ENCODE results near the gene ZSCAN30. TPM values are rescaled to one million over a fixed set of nuclear protein-coding genes. Genes with fewer than 3 reads are reported as not detected.
"Not testable (repeated sequence)": the region's sequence is repeated elsewhere in the genome, so short reads cannot be mapped to it uniquely, and the experiment has no call there.

Gene ZSCAN30
- total RNA-seq, 1 donor from 2014 or later, result 15.5 TPM

DNA sequence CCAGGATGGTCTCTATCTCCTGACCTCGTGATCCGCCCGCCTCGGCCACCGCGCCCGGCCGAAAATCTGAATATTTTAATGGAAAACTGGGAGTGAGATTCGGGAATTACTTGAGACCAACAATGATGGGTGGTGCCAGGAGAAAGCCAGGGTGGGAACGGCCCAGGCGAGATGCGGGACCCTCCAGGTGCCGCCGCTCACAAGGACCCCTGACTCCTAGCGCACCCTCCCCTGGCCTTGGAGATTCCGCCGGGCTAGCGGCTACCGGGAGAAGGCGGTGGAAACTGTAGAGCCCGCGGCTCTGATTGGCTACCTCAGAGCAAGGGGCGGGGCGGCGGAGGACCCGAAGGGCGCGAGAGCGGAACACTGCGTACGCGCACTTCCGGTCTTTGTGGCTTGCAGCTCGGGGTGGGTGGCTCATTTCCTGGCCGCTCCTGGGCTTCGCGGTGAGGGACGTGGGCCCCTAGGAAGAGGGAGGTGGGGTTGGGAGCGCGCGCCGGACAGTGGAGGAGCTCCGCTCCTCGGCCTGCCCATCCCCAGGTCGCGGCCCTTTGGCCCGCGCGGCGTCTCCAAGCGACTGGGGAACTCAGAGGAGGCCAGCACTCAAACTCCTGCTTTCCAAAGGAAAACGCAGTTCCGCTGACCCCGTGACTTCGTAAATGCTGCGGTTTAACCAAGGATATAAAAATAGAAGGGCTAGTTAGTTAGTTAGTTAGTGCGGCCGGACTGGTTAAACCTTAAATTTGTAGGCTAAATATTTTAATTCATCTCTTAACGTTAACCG lies 49.2 kb downstream of the ZSCAN30 start, which contains the start of gene ZNF397:
Gene ZNF397 (plus strand): TSS at position 371 of the 784 bp plus-strand sequence. CDS start 1,437 bp downstream, outside the sequence.
- FAIRE-seq (no peak), DNase-seq (ENCODE audit: low spot score in 2 of 2) (peak; percentile 86 to 93)

DNA sequence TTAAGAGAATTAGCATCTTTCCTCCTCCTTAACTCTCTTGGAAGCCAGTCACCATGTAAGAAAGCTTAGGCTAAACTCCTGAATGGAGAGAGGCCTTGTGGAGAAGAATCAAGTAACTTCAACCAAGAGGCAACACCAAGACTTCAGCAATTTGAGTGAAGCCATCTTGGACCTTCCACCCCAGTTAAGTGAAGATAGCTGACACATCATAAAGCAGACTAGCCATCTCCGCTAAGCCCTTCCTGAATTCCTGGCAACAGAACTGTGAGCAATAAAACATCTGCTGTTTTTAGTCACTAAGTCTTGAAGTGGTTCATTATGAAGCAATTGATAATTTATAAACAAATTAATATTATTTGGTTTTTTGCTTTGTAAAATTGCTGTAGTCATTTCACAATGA lies 50.7 kb downstream of the ZSCAN30 start:
- DNase-seq (ENCODE audit: low spot score in 2 of 2) (no peak), FAIRE-seq (no peak)

- FAIRE-seq (no peak), DNase-seq (ENCODE audit: low spot score in 2 of 2) (no peak)
Measured at GRCh38 chr18:35236571-35237363, 53.3 kb downstream of the ZSCAN30 start.

GRCh38 chr18:35231052-35231451 lies 59.0 kb downstream of the ZSCAN30 start:
- FAIRE-seq, result peak; percentile 95
- DNase-seq (ENCODE audit: low spot score in 2 of 2), result peak; percentile 49 to 57

GRCh38 chr18:35227254-35227653 lies 62.8 kb downstream of the ZSCAN30 start:
- FAIRE-seq, result no peak
- DNase-seq (ENCODE audit: low spot score in 2 of 2), result no peak

GRCh38 chr18:35223797-35224196 lies 66.2 kb downstream of the ZSCAN30 start:
- no peak for FAIRE-seq
- no peak for DNase-seq (ENCODE audit: low spot score in 2 of 2)

GRCh38 chr18:35220424-35220823 lies 69.6 kb downstream of the ZSCAN30 start:
- FAIRE-seq, result no peak
- DNase-seq (ENCODE audit: low spot score in 2 of 2), result no peak

DNA sequence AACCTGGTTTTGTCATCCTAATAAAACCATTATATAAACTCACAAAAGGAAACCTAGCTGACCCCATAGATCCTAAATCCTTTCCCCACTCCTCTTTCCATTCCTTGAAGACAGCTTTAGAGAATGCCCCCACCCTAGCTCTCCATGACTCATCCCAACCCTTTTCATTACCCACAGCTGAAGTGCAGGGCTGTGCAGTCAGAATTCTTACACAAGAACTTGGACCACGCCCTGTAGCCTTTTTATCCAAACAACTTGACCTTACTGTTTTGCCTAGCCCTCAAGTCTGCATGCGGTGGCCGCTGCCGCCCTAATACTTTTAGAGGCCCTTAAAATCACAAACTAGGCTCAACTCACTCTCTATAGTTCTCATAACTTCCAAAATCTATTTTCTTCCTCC lies 70.7 kb downstream of the ZSCAN30 start:
- not testable (repeated sequence) for DNase-seq (ENCODE audit: low spot score in 2 of 2); FAIRE-seq

DNA sequence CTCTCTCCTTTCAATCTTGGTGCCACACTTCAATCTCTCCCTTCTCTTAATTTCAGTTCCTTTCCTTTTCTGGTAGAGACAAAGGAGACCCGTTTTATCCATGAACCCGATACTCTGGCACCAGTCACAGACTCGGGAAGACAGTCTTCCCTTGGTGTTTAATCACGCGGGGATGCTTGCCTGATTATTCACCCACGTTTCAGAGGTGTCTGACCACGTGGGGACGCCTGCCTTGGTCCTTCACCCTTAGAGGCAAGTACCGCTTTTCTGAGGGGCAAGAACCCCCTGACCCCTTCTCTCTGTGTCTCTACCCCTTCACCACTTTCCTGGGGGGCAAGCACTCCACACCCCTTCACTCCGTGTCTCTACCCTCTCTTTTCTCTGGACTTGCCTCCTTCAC lies 73.4 kb downstream of the ZSCAN30 start:
- not testable (repeated sequence) for FAIRE-seq; DNase-seq (ENCODE audit: low spot score in 2 of 2)

DNA sequence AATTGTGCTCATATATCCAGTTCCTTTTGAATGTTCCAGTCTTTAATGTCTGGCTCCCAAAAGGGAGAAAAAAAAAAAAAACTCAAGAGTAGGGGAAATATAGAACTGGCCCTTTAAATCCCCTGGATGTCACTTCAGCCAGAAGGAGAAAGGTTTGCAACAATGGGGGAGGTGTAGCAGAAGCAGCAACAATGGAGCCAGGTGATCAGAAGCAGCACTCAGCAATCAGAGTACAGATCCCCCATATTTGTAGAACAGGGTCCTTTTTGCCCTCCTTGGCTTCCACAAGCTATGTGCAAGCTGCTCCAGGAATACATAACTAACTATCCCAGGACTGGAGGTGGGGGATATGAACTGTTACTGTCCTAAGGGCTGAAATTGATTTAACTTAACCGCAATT lies 75.0 kb downstream of the ZSCAN30 start:
- DNase-seq (ENCODE audit: low spot score in 2 of 2) (no peak), FAIRE-seq (no peak)

- not testable (repeated sequence) for FAIRE-seq; DNase-seq (ENCODE audit: low spot score in 2 of 2)
Measured at GRCh38 chr18:35205746-35206458, 84.1 kb downstream of the ZSCAN30 start.

GRCh38 chr18:35205199-35205712 lies 84.8 kb downstream of the ZSCAN30 start:
- FAIRE-seq, result no peak

DNA sequence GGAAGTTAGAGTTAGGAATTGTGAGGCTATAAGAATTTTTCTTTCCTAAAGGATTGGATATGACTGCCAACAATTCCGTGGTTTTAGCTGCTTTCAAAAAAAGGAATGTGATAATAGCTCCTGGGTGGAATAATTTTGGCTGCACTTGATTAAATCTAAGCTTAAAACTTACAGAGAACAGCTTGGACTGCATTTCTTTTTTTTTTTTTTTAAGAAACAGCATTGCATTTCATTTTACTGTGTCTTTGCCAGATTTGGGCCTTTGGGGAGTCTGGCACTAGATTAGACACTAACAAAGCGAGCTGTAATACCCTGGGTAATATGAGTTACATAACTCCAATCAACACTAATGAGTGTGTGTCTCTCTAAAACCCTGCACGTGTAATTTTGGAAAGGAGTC lies 87.0 kb downstream of the ZSCAN30 start:
- DNase-seq (ENCODE audit: low spot score in 2 of 2) (peak; percentile 37 to 46), FAIRE-seq (no peak)

More at GRCh38 chr18:35205199-35205712, 84.8 kb downstream of the ZSCAN30 start:
- no peak for DNase-seq (ENCODE audit: low spot score in 2 of 2)

DNA sequence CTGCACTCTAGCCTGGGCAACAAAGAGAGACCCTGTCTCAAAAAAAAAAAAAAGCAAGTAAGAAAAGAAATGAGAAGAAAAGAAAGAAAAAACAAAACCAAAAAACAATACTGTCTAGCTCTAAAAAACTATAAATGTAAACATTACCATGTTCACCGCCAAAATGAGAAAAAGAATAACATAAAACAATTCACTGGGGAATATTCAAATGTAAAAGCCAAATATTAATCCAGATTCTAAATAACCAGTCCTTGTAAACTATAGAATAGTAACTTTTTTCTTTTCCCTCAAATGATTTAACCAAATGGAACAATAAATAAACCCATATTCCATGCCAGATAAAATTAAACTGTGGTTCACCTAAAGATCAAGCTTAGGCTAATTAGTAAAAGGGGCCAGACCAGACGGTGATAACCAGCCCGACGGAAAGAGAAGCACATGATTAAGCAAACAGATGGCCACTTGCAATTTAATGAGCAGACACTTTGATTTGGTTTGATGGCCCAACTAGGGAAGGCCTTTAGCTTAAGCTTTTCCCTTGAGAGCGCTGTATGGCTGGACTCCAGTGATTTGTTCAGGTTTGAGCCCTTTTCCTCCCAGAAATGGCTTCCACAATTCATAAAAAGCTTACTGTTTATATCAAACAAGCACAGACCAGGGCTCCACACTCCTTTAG lies 88.6 kb downstream of the ZSCAN30 start:
- FAIRE-seq (no peak), DNase-seq (ENCODE audit: low spot score in 2 of 2) (no peak)

Other genes with a start within 250 kb of the ZSCAN30 start
- 68.9 TPM for gene MAPRE2, start 248.8 kb downstream of the ZSCAN30 start, total RNA-seq
- 44.4 TPM for gene ZNF397, start 49.2 kb downstream of the ZSCAN30 start, total RNA-seq
- 99.5 TPM for gene ZNF24, start 54.2 kb upstream of the ZSCAN30 start, total RNA-seq
- 4.1 TPM for gene ZNF396, start 87.1 kb upstream of the ZSCAN30 start, total RNA-seq
- 7.3 TPM for gene INO80C, start 207.7 kb upstream of the ZSCAN30 start, total RNA-seq